T-helper 1 cell treated with Interleukin-12 subunit alpha and Interleukin-12 subunit beta and Interleukin-4 antibody, amounts not matched to agents 30 μg/mL and 1 μg/mL, for 36 hours (primary cell): ENCODE data around the gene S1PR2.
"Not testable (repeated sequence)": the region's sequence is repeated elsewhere in the genome, so short reads cannot be mapped to it uniquely, and the experiment has no call there.

Source experiments
- H3K27ac Mint-ChIP-seq: one replicate; pipeline ENCODE4 v1.8.0; 2021; ENCODE audit warnings: mild to moderate bottlenecking, mixed read lengths
- H3K27me3 Mint-ChIP-seq: one replicate; pipeline ENCODE4 v1.8.0; 2021; ENCODE audit warnings: low read depth, mixed read lengths
- H3K36me3 Mint-ChIP-seq: one replicate; pipeline ENCODE4 v1.8.0; 2021; ENCODE audit warnings: low read depth, mixed read lengths
- H3K4me1 Mint-ChIP-seq: one replicate; pipeline ENCODE4 v1.8.0; 2021; ENCODE audit warnings: low read depth, mixed read lengths
- H3K4me3 Mint-ChIP-seq: one replicate; pipeline ENCODE4 v1.8.0; 2021; ENCODE audit warnings: mild to moderate bottlenecking, moderate library complexity, mixed read lengths
- H3K9me3 Mint-ChIP-seq: one replicate; pipeline ENCODE4 v1.8.0; 2021; ENCODE audit warnings: mixed read lengths

Gene S1PR2

GRCh38 chr19:10222201-10222890 lies 8.8 kb downstream of the S1PR2 start:
- no peaks in the 10 kb centered on the region for H3K9me3 Mint-ChIP-seq
- H3K4me1 Mint-ChIP-seq: peaks cover 11% of the 10 kb centered on the region
- H3K27me3 Mint-ChIP-seq: no peaks in the 10 kb centered on the region
- no peak overlapping the region for H3K27ac Mint-ChIP-seq
- no peak overlapping the region for H3K4me3 Mint-ChIP-seq
- no peaks in the 10 kb centered on the region for H3K36me3 Mint-ChIP-seq

GRCh38 chr19:10220695-10221094 lies 10.4 kb downstream of the S1PR2 start:
- Mint-ChIP-seq H3K4me1 (peaks cover 10% of the 10 kb centered on the region), H3K27ac (no peak overlapping the region), H3K4me3 (no peak overlapping the region), H3K27me3 (no peaks in the 10 kb centered on the region), H3K36me3 (no peaks in the 10 kb centered on the region), H3K9me3 (no peaks in the 10 kb centered on the region)

- Mint-ChIP-seq H3K9me3 (no peaks in the 10 kb centered on the region), H3K4me3 (no peak overlapping the region), H3K27ac (no peak overlapping the region), H3K4me1 (peaks cover 10% of the 10 kb centered on the region), H3K36me3 (no peaks in the 10 kb centered on the region), H3K27me3 (no peaks in the 10 kb centered on the region)
Measured at GRCh38 chr19:10219678-10220077, 11.5 kb downstream of the S1PR2 start.

GRCh38 chr19:10217085-10217484 lies 14.0 kb downstream of the S1PR2 start:
- Mint-ChIP-seq H3K36me3 (no peaks in the 10 kb centered on the region), H3K9me3 (no peaks in the 10 kb centered on the region), H3K4me3 (no peak overlapping the region), H3K4me1 (peaks cover 10% of the 10 kb centered on the region), H3K27me3 (no peaks in the 10 kb centered on the region), H3K27ac (no peak overlapping the region)

GRCh38 chr19:10214784-10215183 lies 16.3 kb downstream of the S1PR2 start:
- no peaks in the 10 kb centered on the region for H3K36me3 Mint-ChIP-seq
- peaks cover 3% of the 10 kb centered on the region for H3K4me1 Mint-ChIP-seq
- H3K27me3 Mint-ChIP-seq: no peaks in the 10 kb centered on the region
- no peaks in the 10 kb centered on the region for H3K9me3 Mint-ChIP-seq
- no peak overlapping the region for H3K27ac Mint-ChIP-seq
- H3K4me3 Mint-ChIP-seq: no peak overlapping the region

GRCh38 chr19:10211691-10212090 lies 19.4 kb downstream of the S1PR2 start:
- no peak overlapping the region for H3K4me3 Mint-ChIP-seq
- no peak overlapping the region for H3K27ac Mint-ChIP-seq
- peaks cover 3% of the 10 kb centered on the region for H3K4me1 Mint-ChIP-seq
- H3K36me3 Mint-ChIP-seq: no peaks in the 10 kb centered on the region
- H3K9me3 Mint-ChIP-seq: peaks cover 10% of the 10 kb centered on the region
- H3K27me3 Mint-ChIP-seq: no peaks in the 10 kb centered on the region

GRCh38 chr19:10211061-10211460 lies 20.1 kb downstream of the S1PR2 start:
- Mint-ChIP-seq H3K27me3 (no peaks in the 10 kb centered on the region), H3K4me3 (no peak overlapping the region), H3K4me1 (peaks cover 3% of the 10 kb centered on the region), H3K27ac (no peak overlapping the region), H3K9me3 (peaks cover 10% of the 10 kb centered on the region), H3K36me3 (no peaks in the 10 kb centered on the region)

- Mint-ChIP-seq H3K4me3 (no peak overlapping the region), H3K36me3 (no peaks in the 10 kb centered on the region), H3K9me3 (peaks cover 10% of the 10 kb centered on the region), H3K27ac (no peak overlapping the region), H3K4me1 (peaks cover 3% of the 10 kb centered on the region), H3K27me3 (no peaks in the 10 kb centered on the region)
Measured at GRCh38 chr19:10209315-10209714, 21.8 kb downstream of the S1PR2 start.

GRCh38 chr19:10207026-10207425 lies 24.1 kb downstream of the S1PR2 start:
- Mint-ChIP-seq H3K27me3 (no peaks in the 10 kb centered on the region), H3K27ac (no peak overlapping the region), H3K9me3 (peaks cover 10% of the 10 kb centered on the region), H3K36me3 (no peaks in the 10 kb centered on the region), H3K4me3 (no peak overlapping the region), H3K4me1 (peaks cover 3% of the 10 kb centered on the region)

- Mint-ChIP-seq H3K9me3 (peaks cover 10% of the 10 kb centered on the region), H3K4me1 (peaks cover 3% of the 10 kb centered on the region), H3K27ac (no peak overlapping the region), H3K36me3 (no peaks in the 10 kb centered on the region), H3K4me3 (no peak overlapping the region), H3K27me3 (no peaks in the 10 kb centered on the region)
Measured at GRCh38 chr19:10206226-10206885, 24.8 kb downstream of the S1PR2 start.

GRCh38 chr19:10205636-10206035 lies 25.5 kb downstream of the S1PR2 start:
- H3K4me3 Mint-ChIP-seq: no peak overlapping the region

GRCh38 chr19:10203686-10204085 lies 27.4 kb downstream of the S1PR2 start:
- no peaks in the 10 kb centered on the region for H3K27me3 Mint-ChIP-seq
- no peak overlapping the region for H3K27ac Mint-ChIP-seq
- H3K4me1 Mint-ChIP-seq: peaks cover 7% of the 10 kb centered on the region
- H3K9me3 Mint-ChIP-seq: peaks cover 10% of the 10 kb centered on the region
- no peak overlapping the region for H3K4me3 Mint-ChIP-seq
- no peaks in the 10 kb centered on the region for H3K36me3 Mint-ChIP-seq

More at GRCh38 chr19:10205636-10206035, 25.5 kb downstream of the S1PR2 start:
- H3K9me3 Mint-ChIP-seq: peaks cover 10% of the 10 kb centered on the region
- H3K36me3 Mint-ChIP-seq: no peaks in the 10 kb centered on the region
- H3K4me1 Mint-ChIP-seq: peaks cover 3% of the 10 kb centered on the region
- H3K27ac Mint-ChIP-seq: no peak overlapping the region
- no peaks in the 10 kb centered on the region for H3K27me3 Mint-ChIP-seq

- peaks cover 8% of the 10 kb centered on the region for H3K4me1 Mint-ChIP-seq
- no peak overlapping the region for H3K4me3 Mint-ChIP-seq
- H3K27ac Mint-ChIP-seq: no peak overlapping the region
- H3K9me3 Mint-ChIP-seq: no peaks in the 10 kb centered on the region
- H3K36me3 Mint-ChIP-seq: no peaks in the 10 kb centered on the region
- no peaks in the 10 kb centered on the region for H3K27me3 Mint-ChIP-seq
Measured at GRCh38 chr19:10201176-10201575, 30.0 kb downstream of the S1PR2 start.

GRCh38 chr19:10200101-10200500 lies 31.0 kb downstream of the S1PR2 start:
- not testable (repeated sequence) for H3K27ac Mint-ChIP-seq, H3K4me3 Mint-ChIP-seq, H3K36me3 Mint-ChIP-seq, H3K9me3 Mint-ChIP-seq, H3K27me3 Mint-ChIP-seq
- peaks cover 12% of the 10 kb centered on the region for H3K4me1 Mint-ChIP-seq

- H3K36me3 Mint-ChIP-seq, H3K9me3 Mint-ChIP-seq, H3K27me3 Mint-ChIP-seq: not testable (repeated sequence)
- peaks cover 12% of the 10 kb centered on the region for H3K4me1 Mint-ChIP-seq
- H3K4me3 Mint-ChIP-seq: peak overlapping the region; percentile 3
- H3K27ac Mint-ChIP-seq: peak overlapping the region; percentile 75
Measured at GRCh38 chr19:10198889-10199644, 32.1 kb downstream of the S1PR2 start.
